Activated CD8-positive, alpha-beta T cell treated with anti-CD3 and anti-CD28 coated beads for 36 hours (primary cell): ENCODE results near the gene TTYH2. TPM values are rescaled to one million over a fixed set of nuclear protein-coding genes. Genes with fewer than 3 reads are reported as not detected.

Experiments used
- ATAC-seq: fragments of 200-7000 bp; cut with Tn5 transposase; one replicate; pipeline ENCODE4 v1.10.0; 2021; ENCODE audit warnings: mild to moderate bottlenecking, moderate library complexity
- CTCF ChIA-PET: fragments of 350-600 bp; sonication (Branson Sonifier 250); formaldehyde crosslinking; loops from one replicate; lab custom pipeline; 2021; ENCODE audit warnings: antibody characterized with exemption; lab: Charles Lee
- POLR2A ChIA-PET: fragments of 350-600 bp; sonication (Branson Sonifier 250); formaldehyde crosslinking; loops from one replicate; lab custom pipeline; 2021; ENCODE audit warnings: antibody characterized with exemption; lab: Charles Lee
- DNase-seq: peaks from one replicate; pipeline ENCODE4 v3.0.0-alpha.2; 2020
- H3K27ac Mint-ChIP-seq: one replicate; pipeline ENCODE4 v1.8.0; 2021; ENCODE audit warnings: mild to moderate bottlenecking, mixed read lengths
- H3K27me3 Mint-ChIP-seq: one replicate; pipeline ENCODE4 v1.8.0; 2021; ENCODE audit warnings: mixed read lengths
- H3K36me3 Mint-ChIP-seq: one replicate; pipeline ENCODE4 v1.8.0; 2021; ENCODE audit warnings: low read depth, mixed read lengths
- H3K4me1 Mint-ChIP-seq: one replicate; pipeline ENCODE4 v1.8.0; 2021; ENCODE audit warnings: low read depth, mixed read lengths
- H3K4me3 Mint-ChIP-seq: one replicate; pipeline ENCODE4 v1.8.0; 2021; ENCODE audit warnings: mild to moderate bottlenecking, moderate library complexity, mixed read lengths
- H3K9me3 Mint-ChIP-seq: one replicate; pipeline ENCODE4 v1.8.0; 2021; ENCODE audit warnings: mixed read lengths
- intact Hi-C: fragments of 100-400 bp; cut with micrococcal nuclease; formaldehyde crosslinking; loops from one replicate; pipeline ENCODE4 v1.10.0; 2022
- total RNA-seq, 2 experiments: library from RNA; stranded (reverse); gene quantifications; one replicate each; pipeline ENCODE4 v1.2.3, GENCODE V29; 2021
- TF ChIP-seq, protein P1 (sequence below): fragments of 200-600 bp; IDR thresholded peaks from one replicate; pipeline ENCODE4 v1.8.0; 2022; ENCODE audit warnings: antibody characterized with exemption, mild to moderate bottlenecking

The TTYH2 gene
- total RNA-seq, 2 experiments from 2014 or later: 3.4 to 4.9 TPM

DNA sequence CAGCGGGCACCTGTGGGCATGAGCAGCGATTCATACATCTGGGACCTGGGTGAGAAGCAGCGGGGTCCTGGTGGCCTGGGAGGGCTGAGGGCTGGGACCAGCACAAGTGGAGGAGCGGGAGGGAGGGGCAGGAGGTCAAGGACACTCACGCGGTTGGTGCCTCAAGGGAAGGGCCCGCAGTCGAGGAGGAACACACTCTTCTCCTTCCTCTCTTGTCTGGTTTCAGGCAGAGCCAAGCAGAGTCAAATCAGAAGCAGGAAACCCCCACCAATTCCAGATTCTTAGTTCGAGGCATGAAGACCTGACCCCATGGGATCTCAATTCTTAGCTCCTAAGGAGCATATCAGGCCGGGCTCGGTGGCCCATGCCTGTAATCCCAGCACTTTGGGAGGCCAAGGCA is 76.3 kb downstream of the TTYH2 start:
- H3K9me3 Mint-ChIP-seq: no peaks in the 10 kb centered on the region
- H3K27ac Mint-ChIP-seq: no peak overlapping the region
- no peak for ATAC-seq
- POLR2A ChIA-PET: no interaction called here
- H3K4me3 Mint-ChIP-seq: no peak overlapping the region
- H3K27me3 Mint-ChIP-seq: no peaks in the 10 kb centered on the region
- intact Hi-C loops: no loop called here
- TF ChIP-seq, protein P1, sequence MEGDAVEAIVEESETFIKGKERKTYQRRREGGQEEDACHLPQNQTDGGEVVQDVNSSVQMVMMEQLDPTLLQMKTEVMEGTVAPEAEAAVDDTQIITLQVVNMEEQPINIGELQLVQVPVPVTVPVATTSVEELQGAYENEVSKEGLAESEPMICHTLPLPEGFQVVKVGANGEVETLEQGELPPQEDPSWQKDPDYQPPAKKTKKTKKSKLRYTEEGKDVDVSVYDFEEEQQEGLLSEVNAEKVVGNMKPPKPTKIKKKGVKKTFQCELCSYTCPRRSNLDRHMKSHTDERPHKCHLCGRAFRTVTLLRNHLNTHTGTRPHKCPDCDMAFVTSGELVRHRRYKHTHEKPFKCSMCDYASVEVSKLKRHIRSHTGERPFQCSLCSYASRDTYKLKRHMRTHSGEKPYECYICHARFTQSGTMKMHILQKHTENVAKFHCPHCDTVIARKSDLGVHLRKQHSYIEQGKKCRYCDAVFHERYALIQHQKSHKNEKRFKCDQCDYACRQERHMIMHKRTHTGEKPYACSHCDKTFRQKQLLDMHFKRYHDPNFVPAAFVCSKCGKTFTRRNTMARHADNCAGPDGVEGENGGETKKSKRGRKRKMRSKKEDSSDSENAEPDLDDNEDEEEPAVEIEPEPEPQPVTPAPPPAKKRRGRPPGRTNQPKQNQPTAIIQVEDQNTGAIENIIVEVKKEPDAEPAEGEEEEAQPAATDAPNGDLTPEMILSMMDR: no peak
- CTCF ChIA-PET: interaction anchor here (1.1 to 2.9 kb wide), 2 partner anchors 9 to 11 kb away, joined by 3 to 11 read pairs; no protein-coding TSS in a partner anchor
- no peak for DNase-seq
- H3K4me1 Mint-ChIP-seq: peaks cover 23% of the 10 kb centered on the region
- H3K36me3 Mint-ChIP-seq: no peaks in the 10 kb centered on the region

- Mint-ChIP-seq H3K9me3 (no peaks in the 10 kb centered on the region), H3K36me3 (peaks cover under 1% of the 10 kb centered on the region), H3K27me3 (no peaks in the 10 kb centered on the region), H3K4me3 (no peak overlapping the region), H3K4me1 (peaks cover 18% of the 10 kb centered on the region), H3K27ac (no peak overlapping the region)
- no peak for ATAC-seq
- DNase-seq: no peak
- intact Hi-C loops: no loop called here
- ChIA-PET POLR2A (no interaction called here), CTCF (interaction anchor here (1.1 kb wide), 1 partner anchor 10 kb away, joined by 3 read pairs; no protein-coding TSS in a partner anchor)
- TF ChIP-seq, protein P1: no peak
Measured at GRCh38 chr17:74290340-74290739, 77.0 kb downstream of the TTYH2 start.

DNA sequence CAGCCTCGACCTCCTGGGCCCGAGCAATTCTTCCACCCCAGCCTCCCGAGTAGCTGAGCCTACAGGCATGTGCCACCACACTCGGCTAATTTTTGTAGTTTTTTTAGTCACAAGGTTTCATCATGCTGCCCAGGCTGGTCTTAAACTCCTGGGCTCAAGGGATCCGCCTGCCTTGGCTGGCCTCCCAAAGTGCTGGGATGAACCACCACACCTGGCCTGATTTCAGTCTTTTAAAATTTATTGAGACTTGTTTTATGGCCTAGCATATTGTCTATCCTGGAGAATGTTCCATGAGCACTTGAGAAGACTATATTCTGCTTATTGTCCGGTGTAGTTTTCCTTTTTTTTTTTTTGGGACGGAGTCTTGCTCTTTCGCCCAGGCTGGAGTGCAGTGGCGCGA is 79.1 kb downstream of the TTYH2 start:
- no peak overlapping the region for H3K27ac Mint-ChIP-seq
- intact Hi-C loops: no loop called here
- no peaks in the 10 kb centered on the region for H3K9me3 Mint-ChIP-seq
- ATAC-seq (no peak), DNase-seq (no peak)
- H3K27me3 Mint-ChIP-seq: no peaks in the 10 kb centered on the region
- H3K36me3 Mint-ChIP-seq: peaks cover 1% of the 10 kb centered on the region
- TF ChIP-seq, protein P1: no peak
- ChIA-PET POLR2A (no interaction called here), CTCF (interaction anchor here (1.0 kb wide), 1 partner anchor 8 kb away, joined by 4 read pairs; no protein-coding TSS in a partner anchor)
- H3K4me1 Mint-ChIP-seq: peaks cover 17% of the 10 kb centered on the region
- H3K4me3 Mint-ChIP-seq: no peak overlapping the region

GRCh38 chr17:74295625-74296547 is 82.5 kb downstream of the TTYH2 start:
- POLR2A ChIA-PET: interaction anchor here (0.7 kb wide), 2 partner anchors 8 to 88 kb away, joined by 3 to 4 read pairs; no protein-coding TSS in a partner anchor
- ATAC-seq: no peak
- Mint-ChIP-seq H3K36me3 (peaks cover 1% of the 10 kb centered on the region), H3K4me1 (peaks cover 10% of the 10 kb centered on the region), H3K27ac (no peak overlapping the region), H3K4me3 (no peak overlapping the region), H3K9me3 (no peaks in the 10 kb centered on the region), H3K27me3 (peaks cover 5% of the 10 kb centered on the region)
- TF ChIP-seq, protein P1: no peak
- CTCF ChIA-PET: interaction anchor here (0.6 to 7.4 kb wide), 12 partner anchors 9 to 84 kb away, joined by 3 to 55 read pairs (median 4); partner anchors contain the start of genes BTBD17 and GPR142
- DNase-seq: no peak
- intact Hi-C loops: no loop called here
